ENCODE measurements around the gene ZFPM1.

GRCh38 chr16:88525663-88525990, 72.5 kb downstream of the ZFPM1 start:
- TF ChIP-seq POLR2A (IDR thresholded peaks at IDR 0.05) (no peak), CTCF (IDR thresholded peaks at IDR 0.05) (no peak), EP300 (IDR thresholded peaks at IDR 0.05) (no peak)
